ENCODE results near the gene PSMD1.
"Not testable (repeated sequence)": the region's sequence is repeated elsewhere in the genome, so short reads cannot be mapped to it uniquely, and the experiment has no call there.

The PSMD1 gene

GRCh38 chr2:231161877-231162329 is 105.2 kb downstream of the PSMD1 start:
- DNase-seq: no peak

- DNase-seq: no peak
These were observed 106.3 kb downstream of the PSMD1 start for GRCh38 chr2:231163011-231163410.

GRCh38 chr2:231163414-231164095 is 106.9 kb downstream of the PSMD1 start:
- no peak for DNase-seq

- peak; percentile 21 for DNase-seq
These were observed 111.2 kb downstream of the PSMD1 start for GRCh38 chr2:231167745-231168459.

GRCh38 chr2:231168460-231169139 is 111.9 kb downstream of the PSMD1 start:
- DNase-seq: no peak

- no peak for DNase-seq
These were observed 112.8 kb downstream of the PSMD1 start for GRCh38 chr2:231169488-231169887.

- DNase-seq: no peak
These were observed 113.4 kb downstream of the PSMD1 start for GRCh38 chr2:231170055-231170454.

GRCh38 chr2:231172025-231172424 is 115.4 kb downstream of the PSMD1 start:
- no peak for DNase-seq

GRCh38 chr2:231174211-231174651 is 117.6 kb downstream of the PSMD1 start:
- DNase-seq: no peak

GRCh38 chr2:231176066-231176465 is 119.4 kb downstream of the PSMD1 start:
- peak; percentile 52 for DNase-seq

- DNase-seq: no peak
These were observed 120.7 kb downstream of the PSMD1 start for GRCh38 chr2:231177156-231178025.

- DNase-seq: not testable (repeated sequence)
These were observed 122.1 kb downstream of the PSMD1 start for GRCh38 chr2:231178805-231179204.

- no peak for DNase-seq
These were observed 125.3 kb downstream of the PSMD1 start for GRCh38 chr2:231181860-231182512.

GRCh38 chr2:231182513-231182899 is 125.8 kb downstream of the PSMD1 start:
- DNase-seq: no peak

- no peak for DNase-seq
These were observed 127.2 kb downstream of the PSMD1 start for GRCh38 chr2:231183851-231184250.

- no peak for DNase-seq
These were observed 127.7 kb downstream of the PSMD1 start for GRCh38 chr2:231184319-231184718.

GRCh38 chr2:231185050-231185725 is 128.5 kb downstream of the PSMD1 start:
- DNase-seq: no peak

- DNase-seq: no peak
These were observed 129.2 kb downstream of the PSMD1 start for GRCh38 chr2:231185886-231186285.

- DNase-seq: no peak
These were observed 129.7 kb downstream of the PSMD1 start for GRCh38 chr2:231186325-231186724.

- DNase-seq: no peak
These were observed 131.3 kb downstream of the PSMD1 start for GRCh38 chr2:231187736-231188505.
